NCI-H82 treated with DMSO at 0.1 percent for 48 hours (cell line): ENCODE data around the gene RNF214.
A peak's percentile ranks its signal among the peaks of the same experiment; 100 is the strongest.

ENCODE experiments used
- DNase-seq: peaks from one replicate; lab custom pipeline; 2025; ENCODE audit not compliant: unreplicated experiment; lab: John Stamatoyannopoulos, UW

The RNF214 gene

DNA sequence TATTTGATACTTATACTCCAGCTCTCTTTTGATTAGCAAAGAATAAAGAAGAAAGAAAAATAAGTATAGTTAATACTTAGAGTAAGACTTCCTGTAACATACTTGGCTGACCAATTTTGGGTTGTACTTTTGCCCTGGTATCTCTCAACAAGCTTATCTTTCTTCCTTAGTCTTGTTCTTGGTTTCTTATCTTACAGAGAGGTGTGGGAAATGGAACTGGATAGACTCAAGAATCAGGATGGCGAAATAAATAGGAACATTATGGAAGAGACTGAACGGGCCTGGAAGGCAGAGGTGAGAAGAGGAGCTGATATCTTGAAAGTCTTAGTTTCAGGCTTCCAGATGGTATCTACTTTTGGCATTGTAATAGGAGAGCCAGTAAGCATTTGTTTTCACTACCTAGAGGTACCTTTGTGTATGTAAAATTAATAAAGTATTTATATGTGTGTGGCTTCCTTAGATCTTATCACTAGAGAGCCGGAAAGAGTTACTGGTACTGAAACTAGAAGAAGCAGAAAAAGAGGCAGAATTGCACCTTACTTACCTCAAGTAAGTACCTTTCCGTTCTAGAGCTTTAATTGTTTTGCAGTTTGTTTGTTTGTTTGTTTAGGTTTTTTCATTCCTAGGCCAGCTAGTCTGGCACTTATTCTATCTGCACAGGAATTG, 47.4 kb downstream of the RNF214 start:
- DNase-seq = no peak

GRCh38 chr11:117281159-117281558, 48.7 kb downstream of the RNF214 start:
- DNase-seq = no peak

DNA sequence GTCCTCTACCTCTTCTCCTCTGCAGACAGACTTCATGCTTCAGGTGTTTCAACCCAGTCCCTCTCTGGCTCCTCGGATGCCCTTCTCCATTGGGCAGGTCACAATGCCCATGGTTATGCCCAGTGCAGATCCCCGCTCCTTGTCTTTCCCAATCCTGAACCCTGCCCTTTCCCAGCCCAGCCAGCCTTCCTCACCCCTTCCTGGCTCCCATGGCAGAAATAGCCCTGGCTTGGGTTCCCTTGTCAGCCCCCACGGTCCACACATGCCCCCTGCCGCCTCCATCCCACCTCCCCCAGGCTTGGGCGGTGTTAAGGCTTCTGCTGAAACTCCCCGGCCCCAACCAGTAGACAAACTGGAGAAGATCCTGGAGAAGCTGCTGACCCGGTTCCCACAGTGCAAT, 49.4 kb downstream of the RNF214 start:
- no peak for DNase-seq

- no peak for DNase-seq
Observed at GRCh38 chr11:117282956-117283355, 50.5 kb downstream of the RNF214 start.

GRCh38 chr11:117284053-117284452, 51.6 kb downstream of the RNF214 start:
- DNase-seq = peak; percentile 56

- DNase-seq = no peak
Observed at GRCh38 chr11:117286588-117286987, 54.1 kb downstream of the RNF214 start.

DNA sequence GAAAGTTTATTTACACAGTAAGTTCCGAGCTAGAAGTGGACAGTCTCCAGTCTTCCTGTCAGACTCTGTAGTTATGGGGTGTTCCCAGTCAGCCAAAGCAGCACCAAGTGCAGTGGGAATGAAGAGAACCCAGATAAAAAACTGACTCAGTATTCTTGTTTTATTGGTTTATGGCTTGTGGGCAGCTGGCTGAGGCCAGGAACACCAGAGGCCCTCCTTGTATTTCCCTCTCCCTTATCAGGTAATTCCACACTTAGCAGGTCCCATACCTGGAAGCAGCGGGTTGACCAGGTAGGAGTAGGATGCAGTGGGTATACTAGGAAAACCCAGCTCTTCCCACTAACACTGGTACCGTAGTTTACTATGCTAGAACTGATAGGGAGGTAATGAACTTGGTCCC, 55.2 kb downstream of the RNF214 start:
- DNase-seq = no peak

GRCh38 chr11:117289795-117290194, 57.3 kb downstream of the RNF214 start:
- DNase-seq = no peak

- no peak for DNase-seq
Observed at GRCh38 chr11:117290809-117291396, 58.4 kb downstream of the RNF214 start, which contains the start of gene BACE1-AS. Gene BACE1-AS (plus strand): TSS chr11:117291346.

DNA sequence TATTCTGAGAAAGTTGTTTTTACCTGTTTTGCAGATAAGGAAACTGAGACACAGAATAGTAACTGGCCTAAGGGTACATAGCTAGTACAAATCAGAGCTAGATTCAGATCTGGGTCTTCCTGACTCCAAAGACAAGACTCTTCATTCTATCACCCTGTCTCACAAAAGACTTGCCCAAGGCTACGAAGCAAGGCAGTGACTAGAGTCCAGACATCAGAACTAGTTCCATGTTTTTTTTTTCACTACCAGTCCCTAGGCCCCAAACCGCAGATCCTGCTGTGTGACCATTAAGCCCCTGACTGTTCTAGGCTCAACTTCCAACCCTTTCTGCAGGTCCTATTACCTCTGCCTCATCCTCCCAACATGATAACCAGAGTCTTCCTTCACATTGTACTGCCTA, 60.1 kb downstream of the RNF214 start:
- no peak for DNase-seq

DNA sequence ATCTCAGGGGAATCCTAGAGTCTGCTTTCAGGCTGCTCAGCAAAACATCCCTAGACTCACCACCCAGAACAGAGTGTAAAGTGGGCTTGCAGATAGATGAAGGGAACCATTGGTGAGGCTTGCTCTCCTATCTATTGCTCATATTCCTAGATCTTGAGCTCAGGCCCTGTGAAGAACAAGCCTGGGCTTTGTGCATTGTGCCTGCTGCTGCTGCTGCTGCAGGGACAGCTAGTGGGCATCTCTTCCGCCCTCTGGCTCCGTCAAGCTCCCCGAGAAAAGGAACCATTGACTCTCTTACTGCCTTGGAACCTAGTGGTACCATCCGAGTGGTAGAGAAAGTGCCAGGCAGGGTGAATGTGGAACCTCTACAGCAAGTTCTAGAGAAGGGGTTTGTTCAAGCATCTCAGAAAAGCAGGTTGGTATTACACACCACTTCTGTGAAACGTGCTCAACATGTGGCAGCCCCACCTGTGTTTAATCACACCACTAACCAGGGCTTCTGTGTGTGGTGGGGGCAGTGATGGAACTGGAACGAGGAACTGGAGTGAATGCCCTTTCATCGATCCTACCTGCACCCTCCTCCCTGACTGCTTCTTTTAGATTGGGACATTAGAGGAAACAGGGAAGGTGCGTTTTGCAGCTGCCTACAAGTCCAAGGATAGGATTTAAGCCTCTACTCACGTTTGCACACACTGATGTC, 63.1 kb downstream of the RNF214 start:
- no peak for DNase-seq

- no peak for DNase-seq
Observed at GRCh38 chr11:117296881-117297280, 64.4 kb downstream of the RNF214 start.

GRCh38 chr11:117298195-117298594, 65.7 kb downstream of the RNF214 start:
- DNase-seq = no peak

DNA sequence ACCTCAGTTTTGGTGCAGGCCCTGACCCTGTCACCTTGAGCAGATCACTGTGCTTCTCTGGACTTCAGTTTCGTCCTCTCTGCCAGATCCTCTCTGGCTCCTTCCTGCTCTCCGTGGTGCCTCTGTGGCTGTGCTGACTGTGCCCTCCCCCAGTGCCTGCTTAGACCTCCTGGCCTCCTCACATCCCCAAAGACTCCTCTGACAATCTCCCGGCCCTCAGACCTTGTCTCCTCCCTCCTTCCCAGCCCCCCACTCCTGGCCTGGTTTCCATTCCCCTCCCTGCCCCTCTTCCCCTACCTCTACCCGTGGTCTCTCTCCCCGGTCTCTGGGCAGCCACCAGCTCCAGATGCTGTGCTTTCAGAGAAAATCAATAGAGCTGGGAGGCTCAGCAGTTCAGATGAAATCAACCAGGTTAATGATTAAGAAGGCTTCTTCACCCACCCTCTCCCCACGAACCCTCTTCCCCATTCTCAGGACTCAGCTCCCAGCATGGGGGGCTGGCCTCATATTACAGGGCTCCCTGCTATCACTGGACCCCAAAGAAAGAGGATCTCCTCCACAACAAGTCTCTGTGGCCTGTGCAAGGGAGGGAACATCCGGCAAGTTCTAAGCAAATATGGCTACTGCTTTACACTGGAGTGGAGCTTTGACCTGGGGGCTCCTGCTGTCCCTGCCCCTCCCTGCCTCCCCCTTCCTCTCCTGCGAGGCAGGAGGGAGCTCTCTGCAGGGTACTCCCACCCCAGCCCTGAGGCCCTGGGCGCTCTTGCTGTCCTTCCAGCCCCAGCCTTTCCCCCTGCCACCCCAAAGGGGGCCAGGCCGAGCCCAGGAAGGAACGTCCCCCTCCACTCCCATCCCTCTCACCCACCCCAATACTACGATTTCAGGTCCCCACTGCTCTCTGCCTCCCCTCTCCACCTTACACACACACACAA, 67.1 kb downstream of the RNF214 start:
- DNase-seq = no peak

GRCh38 chr11:117300283-117300663, 67.8 kb downstream of the RNF214 start:
- DNase-seq = no peak

DNA sequence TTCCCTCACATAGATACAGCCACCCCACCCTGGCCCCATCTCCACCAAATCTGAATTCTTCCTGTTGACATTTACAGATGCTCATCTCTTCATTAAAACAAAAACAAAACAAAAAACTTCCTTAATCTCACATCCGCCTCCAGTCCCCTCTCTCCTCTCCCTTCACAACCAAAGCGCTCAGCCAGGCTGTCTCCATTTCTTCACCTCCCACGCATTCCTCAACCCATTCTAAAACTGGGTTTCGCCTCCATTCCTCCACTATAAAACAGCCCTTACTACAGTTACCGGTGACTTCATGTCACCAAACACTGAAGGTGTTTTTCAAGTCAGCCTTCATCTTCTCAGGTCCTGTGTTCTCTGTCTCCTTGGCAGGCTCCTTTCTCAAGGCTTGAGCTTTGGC, 68.3 kb downstream of the RNF214 start:
- DNase-seq = no peak

DNA sequence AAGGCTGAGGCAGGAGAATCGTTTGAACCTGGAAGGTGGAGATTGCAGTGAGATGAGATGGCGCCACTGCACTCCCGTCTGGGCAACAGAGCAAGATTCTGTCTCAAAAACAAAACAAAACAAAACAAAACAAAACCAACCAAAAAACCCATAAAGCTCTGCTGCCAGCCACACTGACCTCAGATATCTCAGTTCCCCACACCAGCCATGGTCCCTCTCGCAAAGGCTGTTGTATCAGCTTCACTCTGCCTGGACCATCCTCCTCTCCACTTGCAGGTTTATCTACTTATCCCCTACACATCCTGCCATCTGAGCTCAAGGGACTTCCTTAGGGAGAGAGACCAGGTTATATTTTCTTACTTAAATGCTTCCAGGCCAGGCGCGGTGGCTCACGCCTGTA, 69.8 kb downstream of the RNF214 start:
- DNase-seq = no peak

GRCh38 chr11:117303101-117303500, 70.6 kb downstream of the RNF214 start:
- no peak for DNase-seq

DNA sequence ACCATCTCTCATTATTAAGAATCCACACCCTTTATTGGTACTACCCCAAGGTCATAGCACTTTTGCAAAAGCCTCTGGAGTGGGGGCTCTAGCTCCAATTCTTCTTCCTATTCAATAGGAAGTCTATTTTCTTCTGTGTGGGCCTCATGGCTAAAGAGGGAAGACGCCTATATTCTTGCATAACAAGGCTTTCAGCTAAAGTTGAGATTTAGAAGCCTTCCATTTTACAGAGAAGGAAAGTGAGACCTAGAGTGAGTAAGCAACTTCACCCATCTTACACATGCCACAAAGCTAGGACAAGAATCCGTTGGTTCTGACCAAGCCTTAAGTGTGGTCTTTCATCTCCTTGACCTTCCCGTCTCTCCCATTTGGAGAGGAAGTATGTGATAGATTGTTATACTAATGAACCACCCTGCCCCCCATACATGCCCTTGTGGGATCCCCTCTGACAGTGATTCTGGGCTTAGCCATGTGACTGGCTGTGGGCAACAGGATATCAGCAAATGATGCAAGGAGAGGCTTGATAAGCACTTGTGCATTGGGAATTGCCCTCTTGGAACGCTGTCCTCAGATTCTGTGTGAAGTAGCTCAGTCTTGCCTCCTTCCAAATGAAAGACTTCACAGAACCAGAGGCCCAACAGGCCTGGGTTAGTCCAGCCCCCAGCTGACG, 71.3 kb downstream of the RNF214 start:
- no peak for DNase-seq

GRCh38 chr11:117305145-117305544, 72.7 kb downstream of the RNF214 start:
- no peak for DNase-seq

- no peak for DNase-seq
Observed at GRCh38 chr11:117309310-117309709, 76.8 kb downstream of the RNF214 start.
